GM19395 (cell line): ENCODE results near the gene NDUFB11.
A peak's percentile ranks its signal among the peaks of the same experiment; 100 is the strongest.

Experiments
- ATAC-seq: cut with Tn5 transposase; IDR thresholded peaks from one replicate; pipeline ENCODE4 v1.9.1; 2021; ENCODE audit warnings: mild to moderate bottlenecking, moderate library complexity; ENCODE audit not compliant: unreplicated experiment

Gene NDUFB11

GRCh38 chrX:47144626-47145394 is at the start of gene NDUFB11, which contains the start of gene RBM10:
Gene NDUFB11 (minus strand): TSS chrX:47144702. CDS start chrX:47144679, 23 bp downstream.
Gene RBM10 (plus strand): TSS chrX:47145221. CDS start chrX:47147482, 2,261 bp downstream.
- ATAC-seq: peak; percentile 88

- peak; percentile 81 for ATAC-seq
Observed at GRCh38 chrX:47193475-47194193, 49.1 kb upstream of the NDUFB11 start, which contains the start of gene UBA1. Gene UBA1 (plus strand): TSS chrX:47193829. CDS start chrX:47198803, 4,974 bp downstream.

GRCh38 chrX:47191806-47192401 is 47.4 kb upstream of the NDUFB11 start:
- ATAC-seq: no peak

GRCh38 chrX:47191331-47191730 is 46.8 kb upstream of the NDUFB11 start:
- ATAC-seq: no peak

GRCh38 chrX:47190445-47191269 is 46.2 kb upstream of the NDUFB11 start:
- peak; percentile 50 for ATAC-seq

- ATAC-seq: no peak
Observed at GRCh38 chrX:47189906-47190305, 45.4 kb upstream of the NDUFB11 start.

- no peak for ATAC-seq
Observed at GRCh38 chrX:47187106-47187677, 42.7 kb upstream of the NDUFB11 start.

GRCh38 chrX:47186096-47186740 is 41.7 kb upstream of the NDUFB11 start:
- ATAC-seq: no peak

GRCh38 chrX:47185241-47185640 is 40.7 kb upstream of the NDUFB11 start:
- ATAC-seq: no peak

- ATAC-seq: no peak
Observed at GRCh38 chrX:47184486-47184885, 40.0 kb upstream of the NDUFB11 start.

- no peak for ATAC-seq
Observed at GRCh38 chrX:47182106-47182700, 37.7 kb upstream of the NDUFB11 start.

- ATAC-seq: no peak
Observed at GRCh38 chrX:47181301-47181700, 36.8 kb upstream of the NDUFB11 start.

GRCh38 chrX:47180346-47180745 is 35.8 kb upstream of the NDUFB11 start:
- ATAC-seq: no peak

- no peak for ATAC-seq
Observed at GRCh38 chrX:47179928-47180255, 35.4 kb upstream of the NDUFB11 start.

- ATAC-seq: no peak
Observed at GRCh38 chrX:47179221-47179927, 34.9 kb upstream of the NDUFB11 start.

GRCh38 chrX:47178337-47178736 is 33.8 kb upstream of the NDUFB11 start:
- ATAC-seq: no peak

- no peak for ATAC-seq
Observed at GRCh38 chrX:47177079-47177478, 32.6 kb upstream of the NDUFB11 start.

GRCh38 chrX:47176101-47176740 is 31.7 kb upstream of the NDUFB11 start:
- ATAC-seq: no peak

GRCh38 chrX:47175588-47175980 is 31.1 kb upstream of the NDUFB11 start:
- ATAC-seq: no peak
